Measurements from ENCODE around the gene WWC2.

Gene WWC2

DNA sequence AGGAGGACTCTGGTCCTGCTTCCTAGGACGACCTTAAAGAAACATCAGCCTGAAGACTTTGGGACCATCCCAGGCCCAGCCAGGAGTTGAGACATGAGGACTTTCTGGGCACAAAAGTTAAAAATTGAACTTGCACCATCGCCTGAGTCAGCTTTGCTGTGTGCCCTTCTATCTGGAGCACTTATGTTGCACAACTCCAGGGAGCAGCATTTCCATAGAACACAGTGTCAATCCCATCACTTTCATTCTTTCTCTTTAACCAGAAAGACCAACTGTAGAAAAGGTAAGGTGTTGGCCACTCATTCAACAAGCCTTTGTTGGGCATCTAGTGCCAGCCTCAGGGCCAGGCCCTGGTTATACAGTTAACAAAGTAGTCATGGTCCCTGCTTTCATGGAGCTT is 231.8 kb downstream of the WWC2 start:
- Histone ChIP-seq H3K36me3 (ENCODE audit: insufficient read depth, low read length) (no peaks in the 10 kb centered on the region), H3K4me3 (no peak overlapping the region), H3K27ac (no peak overlapping the region), H3K9me3 (ENCODE audit: low read depth, low read length) (no peaks in the 10 kb centered on the region), H3K9ac (ENCODE audit: insufficient read length) (no peak overlapping the region)
- DNase-seq (ENCODE audit: low read depth, low spot score), result no peak
- TF ChIP-seq FOXP2 (optimal IDR thresholded peaks at IDR 0.05; ENCODE audit: control extremely low read depth, extremely low read length, insufficient read depth), result no peak
- no peak for TF ChIP-seq EZH2 (IDR thresholded peaks at IDR 0.05)
- no peak for TF ChIP-seq POLR2AphosphoS5 (IDR thresholded peaks at IDR 0.05; ENCODE audit: borderline replicate concordance, low read depth, low read length)

- Histone ChIP-seq H3K9me3 (ENCODE audit: low read depth, low read length) (no peaks in the 10 kb centered on the region), H3K9ac (ENCODE audit: insufficient read length) (no peak overlapping the region), H3K36me3 (ENCODE audit: insufficient read depth, low read length) (no peaks in the 10 kb centered on the region), H3K27ac (no peak overlapping the region), H3K4me3 (no peak overlapping the region)
- DNase-seq (ENCODE audit: low read depth, low spot score), result no peak
- TF ChIP-seq EZH2 (IDR thresholded peaks at IDR 0.05), result no peak
- no peak for TF ChIP-seq FOXP2 (optimal IDR thresholded peaks at IDR 0.05; ENCODE audit: control extremely low read depth, extremely low read length, insufficient read depth)
- TF ChIP-seq POLR2AphosphoS5 (IDR thresholded peaks at IDR 0.05; ENCODE audit: borderline replicate concordance, low read depth, low read length), result no peak
Observed at GRCh38 chr4:183332447-183332846, 233.4 kb downstream of the WWC2 start.

DNA sequence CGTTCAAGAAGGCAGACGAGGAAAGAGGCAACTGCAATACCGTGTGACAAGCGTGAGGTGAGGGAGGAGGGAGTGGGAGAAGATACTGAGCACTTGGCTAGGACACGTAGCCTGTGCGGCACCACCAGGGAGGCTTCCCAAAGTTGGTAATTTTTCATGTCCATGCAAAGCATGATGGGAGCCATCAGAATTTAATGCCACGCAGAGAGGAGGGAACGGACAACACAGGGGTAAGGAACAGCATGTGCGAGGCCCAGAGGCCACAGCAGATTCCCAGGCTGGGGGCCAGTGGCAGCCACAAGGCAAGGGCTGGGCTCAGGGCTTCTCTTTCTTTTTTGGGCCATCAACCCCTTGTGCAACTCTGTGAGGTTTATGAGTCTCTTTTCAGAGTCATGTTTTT is 234.1 kb downstream of the WWC2 start:
- H3K9me3 ChIP-seq (ENCODE audit: low read depth, low read length), result no peaks in the 10 kb centered on the region
- TF ChIP-seq EZH2 (IDR thresholded peaks at IDR 0.05) (no peak), POLR2AphosphoS5 (IDR thresholded peaks at IDR 0.05; ENCODE audit: borderline replicate concordance, low read depth, low read length) (no peak), FOXP2 (optimal IDR thresholded peaks at IDR 0.05; ENCODE audit: control extremely low read depth, extremely low read length, insufficient read depth) (no peak)
- no peak overlapping the region for H3K4me3 ChIP-seq
- no peak overlapping the region for H3K9ac ChIP-seq (ENCODE audit: insufficient read length)
- no peak for DNase-seq (ENCODE audit: low read depth, low spot score)
- no peak overlapping the region for H3K27ac ChIP-seq
- H3K36me3 ChIP-seq (ENCODE audit: insufficient read depth, low read length), result no peaks in the 10 kb centered on the region

DNA sequence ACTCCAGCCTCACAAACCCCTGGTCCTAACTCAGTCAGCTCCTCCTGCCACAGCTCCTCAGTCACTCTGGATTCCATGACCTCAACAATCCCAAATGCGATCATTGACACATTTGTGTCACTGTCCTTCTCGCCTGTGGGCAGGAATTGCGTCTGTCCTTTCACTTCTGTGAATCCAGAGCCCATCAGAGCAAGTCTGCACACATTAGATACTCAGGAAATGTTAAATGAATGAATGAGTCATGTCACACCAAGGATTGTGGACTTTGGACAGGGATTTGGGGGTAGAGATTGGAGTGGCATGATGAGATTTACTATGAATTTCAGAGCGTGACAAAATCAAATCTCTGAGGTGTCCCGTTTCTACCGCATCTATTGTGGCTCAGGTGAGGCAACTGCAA is 234.9 kb downstream of the WWC2 start:
- no peak overlapping the region for H3K9ac ChIP-seq (ENCODE audit: insufficient read length)
- no peak for DNase-seq (ENCODE audit: low read depth, low spot score)
- no peak overlapping the region for H3K27ac ChIP-seq
- H3K9me3 ChIP-seq (ENCODE audit: low read depth, low read length), result no peaks in the 10 kb centered on the region
- no peak for TF ChIP-seq EZH2 (IDR thresholded peaks at IDR 0.05)
- no peak for TF ChIP-seq POLR2AphosphoS5 (IDR thresholded peaks at IDR 0.05; ENCODE audit: borderline replicate concordance, low read depth, low read length)
- no peak for TF ChIP-seq FOXP2 (optimal IDR thresholded peaks at IDR 0.05; ENCODE audit: control extremely low read depth, extremely low read length, insufficient read depth)
- no peaks in the 10 kb centered on the region for H3K36me3 ChIP-seq (ENCODE audit: insufficient read depth, low read length)
- no peak overlapping the region for H3K4me3 ChIP-seq

DNA sequence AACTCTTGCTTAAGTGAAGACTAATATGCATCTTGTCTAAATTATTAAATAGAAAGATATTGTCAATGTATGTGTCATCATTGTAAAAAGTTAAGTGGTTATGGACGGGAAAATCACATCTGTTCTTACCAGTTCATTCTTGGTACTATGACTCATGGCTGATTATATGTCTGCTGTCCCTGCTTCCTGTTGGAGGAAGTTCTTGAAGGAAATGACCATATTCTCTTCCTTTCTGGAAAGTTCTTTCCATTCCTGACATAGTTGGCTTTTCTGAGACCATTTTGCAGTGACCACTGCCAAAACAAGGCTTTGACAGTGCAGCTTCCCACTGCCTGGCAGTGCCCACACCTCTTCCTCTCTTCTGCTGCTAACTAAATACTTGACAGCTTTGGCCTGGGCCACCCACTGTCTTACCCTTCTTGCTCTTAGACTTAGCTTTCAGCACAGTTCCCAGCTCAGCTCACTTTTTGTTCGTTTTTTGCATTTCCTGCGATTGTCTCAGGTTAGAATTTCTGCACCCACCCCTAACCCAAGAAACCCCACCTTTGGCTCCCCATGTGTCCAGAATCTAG is 236.4 kb downstream of the WWC2 start:
- TF ChIP-seq FOXP2 (optimal IDR thresholded peaks at IDR 0.05; ENCODE audit: control extremely low read depth, extremely low read length, insufficient read depth) (no peak), POLR2AphosphoS5 (IDR thresholded peaks at IDR 0.05; ENCODE audit: borderline replicate concordance, low read depth, low read length) (no peak), EZH2 (IDR thresholded peaks at IDR 0.05) (no peak)
- Histone ChIP-seq H3K4me3 (no peak overlapping the region), H3K9me3 (ENCODE audit: low read depth, low read length) (no peaks in the 10 kb centered on the region), H3K9ac (ENCODE audit: insufficient read length) (no peak overlapping the region), H3K36me3 (ENCODE audit: insufficient read depth, low read length) (no peaks in the 10 kb centered on the region), H3K27ac (no peak overlapping the region)
- no peak for DNase-seq (ENCODE audit: low read depth, low spot score)

GRCh38 chr4:183337349-183337748 is 238.3 kb downstream of the WWC2 start:
- TF ChIP-seq POLR2AphosphoS5 (IDR thresholded peaks at IDR 0.05; ENCODE audit: borderline replicate concordance, low read depth, low read length), result no peak
- TF ChIP-seq FOXP2 (optimal IDR thresholded peaks at IDR 0.05; ENCODE audit: control extremely low read depth, extremely low read length, insufficient read depth), result no peak
- no peak for TF ChIP-seq EZH2 (IDR thresholded peaks at IDR 0.05)
- Histone ChIP-seq H3K4me3 (no peak overlapping the region), H3K9ac (ENCODE audit: insufficient read length) (no peak overlapping the region), H3K9me3 (ENCODE audit: low read depth, low read length) (no peaks in the 10 kb centered on the region), H3K36me3 (ENCODE audit: insufficient read depth, low read length) (no peaks in the 10 kb centered on the region), H3K27ac (no peak overlapping the region)
- no peak for DNase-seq (ENCODE audit: low read depth, low spot score)

GRCh38 chr4:183337833-183338232 is 238.8 kb downstream of the WWC2 start:
- Histone ChIP-seq H3K27ac (no peak overlapping the region), H3K9ac (ENCODE audit: insufficient read length) (no peak overlapping the region), H3K9me3 (ENCODE audit: low read depth, low read length) (no peaks in the 10 kb centered on the region), H3K4me3 (no peak overlapping the region), H3K36me3 (ENCODE audit: insufficient read depth, low read length) (no peaks in the 10 kb centered on the region)
- DNase-seq (ENCODE audit: low read depth, low spot score), result no peak
- TF ChIP-seq POLR2AphosphoS5 (IDR thresholded peaks at IDR 0.05; ENCODE audit: borderline replicate concordance, low read depth, low read length), result no peak
- no peak for TF ChIP-seq EZH2 (IDR thresholded peaks at IDR 0.05)

DNA sequence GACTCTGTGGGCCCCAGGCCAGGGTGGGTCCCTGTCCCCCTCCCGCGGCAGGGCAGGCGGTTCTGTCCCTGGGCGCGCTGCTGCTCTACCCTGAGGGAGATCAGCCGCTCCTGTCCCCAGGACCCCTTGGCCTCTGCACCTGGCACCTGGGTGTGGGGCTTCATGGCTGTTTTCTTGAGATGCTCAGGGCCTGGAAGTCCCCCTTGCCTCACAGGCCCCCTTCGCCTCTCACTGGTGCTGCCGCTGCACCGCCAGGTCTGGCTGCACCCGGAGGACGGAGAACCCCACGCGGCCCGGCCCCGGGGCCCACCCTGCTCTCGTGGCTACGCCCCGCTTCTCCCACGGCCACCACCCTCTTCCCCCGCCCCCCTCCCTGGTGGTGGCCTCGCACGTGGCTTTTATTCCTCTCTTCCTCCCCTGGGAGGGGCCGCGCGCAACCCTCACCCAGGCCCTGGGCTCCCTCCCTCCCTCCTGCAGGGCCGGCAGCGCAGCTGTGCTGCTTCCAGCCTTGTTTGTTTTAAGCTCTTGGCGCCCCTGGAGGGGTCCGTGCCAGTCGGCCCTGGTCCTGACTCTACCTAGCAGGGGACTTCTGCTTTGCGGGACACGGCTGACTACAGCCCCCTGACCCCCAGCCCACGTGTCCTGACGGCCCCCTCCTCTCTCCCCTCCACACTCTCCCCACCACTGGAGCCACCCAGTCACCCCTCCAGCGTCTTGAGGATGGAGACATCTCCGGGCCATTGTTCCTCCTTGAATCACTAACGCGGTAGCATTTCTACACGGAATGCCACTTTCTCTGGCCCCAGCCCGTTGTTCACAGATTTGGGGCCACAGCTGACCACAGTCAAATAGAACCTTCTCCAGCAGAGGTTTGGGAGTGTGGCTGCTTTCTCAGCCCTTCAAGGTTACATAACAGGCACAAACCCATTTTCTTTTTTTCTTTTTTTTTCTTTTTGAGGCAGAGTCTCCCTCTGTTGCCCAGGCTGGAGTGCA is 243.8 kb downstream of the WWC2 start:
- Histone ChIP-seq H3K4me3 (no peak overlapping the region), H3K27ac (no peak overlapping the region), H3K9me3 (ENCODE audit: low read depth, low read length) (no peaks in the 10 kb centered on the region), H3K9ac (ENCODE audit: insufficient read length) (no peak overlapping the region), H3K36me3 (ENCODE audit: insufficient read depth, low read length) (no peaks in the 10 kb centered on the region)
- no peak for DNase-seq (ENCODE audit: low read depth, low spot score)
- TF ChIP-seq POLR2AphosphoS5 (IDR thresholded peaks at IDR 0.05; ENCODE audit: borderline replicate concordance, low read depth, low read length) (no peak), FOXP2 (optimal IDR thresholded peaks at IDR 0.05; ENCODE audit: control extremely low read depth, extremely low read length, insufficient read depth) (no peak), EZH2 (IDR thresholded peaks at IDR 0.05) (no peak)
